Measurements from ENCODE around the gene UAP1L1.

DNA sequence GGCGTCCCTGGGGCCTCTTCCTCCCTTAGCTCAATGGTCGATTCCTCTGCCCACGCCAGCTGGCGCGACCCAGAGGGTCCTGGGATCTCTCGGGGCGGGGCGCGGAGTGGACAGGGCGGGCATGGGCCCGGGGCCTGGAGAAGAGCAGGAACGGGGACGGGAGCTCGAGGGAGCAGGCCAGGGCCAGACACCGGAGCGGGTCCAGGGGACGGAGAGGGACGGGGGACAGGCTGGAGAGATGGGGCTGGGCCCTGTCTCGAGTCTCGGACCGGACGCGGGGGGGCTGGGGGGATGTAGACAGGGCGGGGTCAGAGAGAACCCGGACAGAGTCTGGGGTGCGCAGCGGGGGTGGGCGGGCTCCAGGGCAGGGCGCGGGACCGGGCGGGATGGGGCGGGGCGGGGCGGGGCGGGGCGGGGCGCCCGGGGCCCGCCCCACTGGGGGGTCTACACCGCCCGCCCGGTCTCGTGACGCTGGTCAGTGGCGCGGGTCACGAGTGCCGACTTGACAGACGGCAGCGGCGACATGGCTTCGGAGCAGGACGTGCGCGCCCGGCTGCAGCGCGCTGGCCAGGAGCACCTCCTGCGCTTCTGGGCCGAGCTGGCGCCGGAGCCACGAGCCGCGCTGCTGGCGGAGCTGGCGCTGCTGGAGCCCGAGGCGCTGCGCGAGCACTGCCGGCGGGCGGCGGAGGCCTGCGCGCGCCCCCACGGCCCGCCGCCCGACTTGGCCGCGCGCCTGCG lies at the start of gene UAP1L1:
- TF ChIP-seq, protein P1, sequence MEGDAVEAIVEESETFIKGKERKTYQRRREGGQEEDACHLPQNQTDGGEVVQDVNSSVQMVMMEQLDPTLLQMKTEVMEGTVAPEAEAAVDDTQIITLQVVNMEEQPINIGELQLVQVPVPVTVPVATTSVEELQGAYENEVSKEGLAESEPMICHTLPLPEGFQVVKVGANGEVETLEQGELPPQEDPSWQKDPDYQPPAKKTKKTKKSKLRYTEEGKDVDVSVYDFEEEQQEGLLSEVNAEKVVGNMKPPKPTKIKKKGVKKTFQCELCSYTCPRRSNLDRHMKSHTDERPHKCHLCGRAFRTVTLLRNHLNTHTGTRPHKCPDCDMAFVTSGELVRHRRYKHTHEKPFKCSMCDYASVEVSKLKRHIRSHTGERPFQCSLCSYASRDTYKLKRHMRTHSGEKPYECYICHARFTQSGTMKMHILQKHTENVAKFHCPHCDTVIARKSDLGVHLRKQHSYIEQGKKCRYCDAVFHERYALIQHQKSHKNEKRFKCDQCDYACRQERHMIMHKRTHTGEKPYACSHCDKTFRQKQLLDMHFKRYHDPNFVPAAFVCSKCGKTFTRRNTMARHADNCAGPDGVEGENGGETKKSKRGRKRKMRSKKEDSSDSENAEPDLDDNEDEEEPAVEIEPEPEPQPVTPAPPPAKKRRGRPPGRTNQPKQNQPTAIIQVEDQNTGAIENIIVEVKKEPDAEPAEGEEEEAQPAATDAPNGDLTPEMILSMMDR (IDR thresholded peaks at IDR 0.05): no peak
- no peak for TF ChIP-seq POLR2A (IDR thresholded peaks at IDR 0.05)
